ENCODE measurements around the gene BEGAIN. TPM values are rescaled to one million over a fixed set of nuclear protein-coding genes. Genes with fewer than 3 reads are reported as not detected.

The BEGAIN gene
- polyA plus RNA-seq, 2 of the 4 experiments (the other 2 are of a cell fraction), result 1.4 to 3.7 TPM

DNA sequence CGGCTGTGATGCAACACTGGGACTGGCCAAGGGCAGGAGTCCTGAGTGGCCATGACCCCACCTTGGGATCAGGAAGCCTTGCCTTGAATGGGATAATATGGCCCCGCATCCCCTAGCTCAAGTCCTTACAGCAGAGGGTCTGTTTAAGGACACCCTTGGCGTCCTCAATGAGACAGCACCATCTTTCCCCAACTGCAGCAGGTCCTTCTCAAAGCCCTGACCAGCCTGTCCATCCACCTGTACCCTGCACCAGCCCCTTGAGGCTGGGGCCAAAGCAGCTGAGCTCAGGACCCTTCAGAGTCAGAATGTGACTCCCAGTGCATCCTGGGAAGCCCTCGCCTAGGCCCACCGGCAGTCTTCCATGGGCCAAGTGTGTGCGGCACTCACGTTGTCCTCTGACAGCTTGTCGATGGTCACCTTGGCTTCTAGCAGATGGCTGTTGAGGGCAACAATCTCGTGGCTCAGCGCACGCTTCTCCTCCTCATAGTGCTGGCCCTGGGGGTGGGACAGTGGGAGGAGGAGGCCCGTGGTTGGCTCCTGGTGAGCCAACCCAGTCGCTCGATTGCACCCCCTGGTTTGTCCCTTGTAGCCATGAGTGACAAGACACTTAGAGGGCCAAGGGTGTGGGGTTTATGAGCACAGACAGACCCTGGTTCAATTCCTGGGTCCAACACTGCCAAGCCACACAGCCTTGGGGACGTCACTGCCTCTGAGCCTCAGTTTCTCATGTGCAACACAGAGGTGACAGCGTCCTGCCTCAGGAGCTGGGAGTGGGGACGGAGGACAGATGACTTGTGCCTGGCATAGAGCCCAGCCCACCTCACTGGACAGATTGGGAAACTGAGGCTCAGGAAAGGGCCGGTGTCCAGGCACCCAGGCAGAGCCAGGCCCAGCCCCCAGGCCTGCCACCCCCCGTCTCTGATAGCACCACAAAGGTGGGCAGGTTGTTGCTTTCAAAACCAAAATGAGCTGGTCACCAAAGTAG, 43.5 kb downstream of the BEGAIN start:
- TF ChIP-seq NR3C1 (IDR thresholded peaks at IDR 0.05) (no peak), KDM1A (IDR thresholded peaks at IDR 0.05; ENCODE audit: low read depth) (no peak), JUN (IDR thresholded peaks at IDR 0.05) (no peak), HDAC2 (IDR thresholded peaks at IDR 0.05) (no peak), RAD21 (conservative IDR thresholded peaks at IDR 0.05 in 1 of 2, IDR thresholded peaks at IDR 0.05 in 1 of 2) (no peak), RCOR1 (IDR thresholded peaks at IDR 0.05; ENCODE audit: low read depth, low read length) (no peak), ZSCAN20 (CRISPR knock-in tag; IDR thresholded peaks at IDR 0.05) (no peak), GATA3 (IDR thresholded peaks at IDR 0.05; ENCODE audit: borderline replicate concordance) (no peak), PHF8 (IDR thresholded peaks at IDR 0.05; ENCODE audit: borderline replicate concordance, low read depth) (no peak), EHF (CRISPR knock-in tag; IDR thresholded peaks at IDR 0.05) (no peak), MAZ (IDR thresholded peaks at IDR 0.05; ENCODE audit: borderline replicate concordance, low read depth, low read length) (no peak), CBX8 (IDR thresholded peaks at IDR 0.05) (no peak), POLR2AphosphoS2 (conservative IDR thresholded peaks at IDR 0.05; ENCODE audit: low read length) (no peak), RARB (CRISPR knock-in tag; IDR thresholded peaks at IDR 0.05) (no peak), USF2 (IDR thresholded peaks at IDR 0.05) (no peak), ESRRA (IDR thresholded peaks at IDR 0.05; ENCODE audit: borderline replicate concordance, low read length) (no peak), RFX5 (IDR thresholded peaks at IDR 0.05) (no peak)
- TF ChIP-seq, protein P1, sequence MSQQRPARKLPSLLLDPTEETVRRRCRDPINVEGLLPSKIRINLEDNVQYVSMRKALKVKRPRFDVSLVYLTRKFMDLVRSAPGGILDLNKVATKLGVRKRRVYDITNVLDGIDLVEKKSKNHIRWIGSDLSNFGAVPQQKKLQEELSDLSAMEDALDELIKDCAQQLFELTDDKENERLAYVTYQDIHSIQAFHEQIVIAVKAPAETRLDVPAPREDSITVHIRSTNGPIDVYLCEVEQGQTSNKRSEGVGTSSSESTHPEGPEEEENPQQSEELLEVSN (IDR thresholded peaks at IDR 0.05; ENCODE audit: borderline replicate concordance, low read depth), result no peak
- ATAC-seq (no peak), FAIRE-seq (no peak), DNase-seq (ENCODE audit: low read depth in 1 of 2, low spot score in 1 of 2) (no peak)
- POLR2A ChIA-PET, result no interaction called here
- Histone ChIP-seq H3K4me1 (peaks cover 5% of the 10 kb centered on the region; the same call in 1 of the 3 replicates), H3K4me2 (no peak overlapping the region), H3K9me3 (no peaks in the 10 kb centered on the region), H3K27ac (no peak overlapping the region), H3K4me3 (no peak overlapping the region)
- CTCF ChIA-PET, result interaction anchor here (0.6 to 3.0 kb wide), 6 partner anchors 10 to 159 kb away, joined by 3 to 7 read pairs (median 5); no protein-coding TSS in a partner anchor
- WGBS (ENCODE audit: missing lambda C conversion rate), result 83% methylated on average over 15 of the region's 19 CpGs

GRCh38 chr14:100542619-100543205, 44.5 kb downstream of the BEGAIN start:
- Histone ChIP-seq H3K4me3 (no peak overlapping the region), H3K27ac (no peak overlapping the region), H3K9me3 (no peaks in the 10 kb centered on the region), H3K4me2 (no peak overlapping the region), H3K4me1 (peaks cover 2% of the 10 kb centered on the region; the same call in 1 of the 3 replicates)
- CTCF ChIA-PET, result interaction anchor here (0.7 to 3.0 kb wide), 6 partner anchors 10 to 125 kb away, joined by 3 to 7 read pairs (median 5); no protein-coding TSS in a partner anchor
- ATAC-seq (no peak), FAIRE-seq (no peak), DNase-seq (ENCODE audit: low read depth in 1 of 2, low spot score in 1 of 2) (no peak)
- POLR2A ChIA-PET, result no interaction called here
- TF ChIP-seq FOSB (CRISPR knock-in tag; IDR thresholded peaks at IDR 0.05) (no peak), KDM1A (IDR thresholded peaks at IDR 0.05; ENCODE audit: low read depth) (no peak), PHF8 (IDR thresholded peaks at IDR 0.05; ENCODE audit: borderline replicate concordance, low read depth) (no peak), REST (IDR thresholded peaks at IDR 0.05) (no peak)
- 77% methylated on average over 12 of the region's 12 CpGs for WGBS (ENCODE audit: missing lambda C conversion rate)

Measured in A549 (cell line).